HepG2 (cell line): Measurements from ENCODE around the gene ATP5MC2. TPM values are rescaled to one million over a fixed set of nuclear protein-coding genes. Genes with fewer than 3 reads are reported as not detected.

Source experiments
- EP300 ChIP-seq, 3 experiments: sonication (generic) in 1 of 3; formaldehyde crosslinking in 1 of 3; IDR thresholded peaks; 2 replicates each; pipeline versions ENCODE4 v1.5.1 to v1.6.1; 2011 to 2020; ENCODE audit warnings: low read depth in 2 of 3, low read length in 2 of 3, borderline replicate concordance in 1 of 3, improper control_type of control experiment in 1 of 3, mild to moderate bottlenecking in 1 of 3, missing genetic modification reagents in 1 of 3, moderate library complexity in 1 of 3
- FIP1L1 ChIP-seq: fragments of 200-400 bp; formaldehyde crosslinking; IDR thresholded peaks from 2 replicates; pipeline ENCODE4 v1.6.1; 2018; ENCODE audit warnings: low read depth, mild to moderate bottlenecking, low read length, moderate library complexity, borderline replicate concordance; ENCODE audit not compliant: insufficient read depth
- HBP1 ChIP-seq: IDR thresholded peaks from 2 replicates; pipeline ENCODE4 v1.6.1; 2016; ENCODE audit warnings: low read depth, control low read depth
- KDM2A ChIP-seq: sonication (generic); formaldehyde crosslinking; IDR thresholded peaks from 2 replicates; pipeline ENCODE4 v1.4.0; 2020; ENCODE audit warnings: low read depth, missing genetic modification reagents, borderline replicate concordance
- NCOA2 ChIP-seq: sonication (generic); formaldehyde crosslinking; IDR thresholded peaks from 2 replicates; pipeline ENCODE4 v1.8.0; 2022; ENCODE audit warnings: inconsistent platforms
- NR2F6 ChIP-seq, 2 experiments: IDR thresholded peaks; 2 replicates each; pipeline ENCODE4 v1.6.1; 2016; ENCODE audit warnings: antibody characterized with exemption in 1 of 2, mild to moderate bottlenecking in 1 of 2
- ONECUT2 ChIP-seq: sonication (generic); formaldehyde crosslinking; IDR thresholded peaks from 2 replicates; pipeline ENCODE4 v1.4.0; 2020; ENCODE audit warnings: missing genetic modification reagents
- PAF1 ChIP-seq: IDR thresholded peaks from 2 replicates; pipeline ENCODE4 v1.6.1; 2016; ENCODE audit warnings: missing genetic modification reagents, missing compliant biosample characterization
- PHF20 ChIP-seq: sonication (generic); formaldehyde crosslinking; IDR thresholded peaks from 2 replicates; pipeline ENCODE4 v1.5.0; 2020; ENCODE audit warnings: mild to moderate bottlenecking, missing genetic modification reagents
- PLRG1 ChIP-seq: fragments of 450-650 bp; conservative IDR thresholded peaks from 2 replicates; pipeline ENCODE4 v1.6.1; 2016
- SMAD9 ChIP-seq: sonication (generic); formaldehyde crosslinking; IDR thresholded peaks from 2 replicates; pipeline ENCODE4 v1.5.1; 2020; ENCODE audit warnings: mild to moderate bottlenecking, missing genetic modification reagents
- SMC3 ChIP-seq: IDR thresholded peaks from 2 replicates; pipeline ENCODE4 v1.6.1; 2011; ENCODE audit warnings: low read length, improper control_type of control experiment
- SP140L ChIP-seq: sonication (generic); formaldehyde crosslinking; IDR thresholded peaks from 2 replicates; pipeline ENCODE4 v1.4.0; 2020; ENCODE audit warnings: missing genetic modification reagents, borderline replicate concordance
- SSRP1 ChIP-seq: IDR thresholded peaks from 2 replicates; pipeline ENCODE4 v1.6.1; 2016; ENCODE audit warnings: control low read depth
- TCF7 ChIP-seq: sonication (generic); IDR thresholded peaks from 2 replicates; pipeline ENCODE4 v1.6.1; 2016; ENCODE audit warnings: antibody characterized with exemption, low read depth
- TRIM24 ChIP-seq: sonication (generic); formaldehyde crosslinking; IDR thresholded peaks from 2 replicates; pipeline ENCODE4 v1.8.0; 2022; ENCODE audit warnings: mild to moderate bottlenecking, missing genetic modification reagents
- ZFP1 ChIP-seq: IDR thresholded peaks from 2 replicates; pipeline ENCODE4 v1.6.1; 2016
- ZFP62 ChIP-seq: sonication (generic); formaldehyde crosslinking; IDR thresholded peaks from 2 replicates; pipeline ENCODE4 v1.4.0; 2020; ENCODE audit warnings: missing genetic modification reagents
- ZNF10 ChIP-seq: sonication (generic); formaldehyde crosslinking; IDR thresholded peaks from 2 replicates; pipeline ENCODE4 v1.4.0; 2020; ENCODE audit warnings: mild to moderate bottlenecking, low read depth, missing genetic modification reagents, borderline replicate concordance
- ZNF331 ChIP-seq: sonication (generic); formaldehyde crosslinking; IDR thresholded peaks from 2 replicates; pipeline ENCODE4 v1.4.0; 2020; ENCODE audit warnings: missing genetic modification reagents
- ZNF446 ChIP-seq: sonication (generic); formaldehyde crosslinking; IDR thresholded peaks from 2 replicates; pipeline ENCODE4 v1.5.0; 2020; ENCODE audit warnings: mild to moderate bottlenecking, missing genetic modification reagents
- polyA plus RNA-seq, 8 experiments: library from polyadenylated mRNA; depleted of rRNA in 3 of 8; stranded (reverse) in 7 of 8; unstranded in 1 of 8; fragments of >200 nt; fragmentation: Illumina TruSeq in 4 of 8; extraction: Trizol in 4 of 8; gene quantifications; 2 replicates each; pipeline versions ENCODE4 v1.2.1 to v1.2.3, GENCODE V29; 2011 to 2016; ENCODE audit warnings: low read depth in 4 of 8, missing spikeins in 1 of 8, mixed read lengths in 1 of 8; ENCODE audit not compliant: insufficient read depth in 1 of 8
- total RNA-seq, 5 experiments: library from RNA; depleted of rRNA; stranded (reverse); fragments of >200 nt; fragmentation: Illumina TruSeq; extraction: Trizol; gene quantifications; 2 replicates each; pipeline ENCODE4 v1.2.3, GENCODE V29; 2016; ENCODE audit warnings: low read depth in 1 of 5
- TF ChIP-seq, protein P1 (sequence below): sonication (generic); formaldehyde crosslinking; conservative IDR thresholded peaks from 2 replicates; pipeline ENCODE4 v1.4.0; 2020; ENCODE audit warnings: mild to moderate bottlenecking, missing genetic modification reagents, moderate library complexity
- TF ChIP-seq, protein P2 (sequence below): fragments of 450-650 bp; IDR thresholded peaks from 2 replicates; pipeline ENCODE4 v1.6.1; 2017
- TF ChIP-seq, protein P3 (sequence below): sonication (generic); formaldehyde crosslinking; IDR thresholded peaks from 2 replicates; pipeline ENCODE4 v1.8.0; 2022; ENCODE audit warnings: mild to moderate bottlenecking, missing genetic modification reagents, moderate library complexity

The ATP5MC2 gene
- total and polyA plus RNA-seq, 2 of the 13 experiments (the other 11 are each of a cell fraction or from before 2014, with no cell fraction given): 230 to 257 TPM

- TF ChIP-seq SSRP1 (peak; percentile 66; the same call in 1 of the 2 replicates), SP140L (0 out of 2 replicates have a peak, but pooled peaks have one; percentile 34), PLRG1 (no peak), TRIM24 (no peak), SMC3 (0 out of 2 replicates have a peak, but pooled peaks have one; percentile 21), KDM2A (CRISPR knock-in tag) (0 out of 2 replicates have a peak, but pooled peaks have one; percentile 37), ZNF446 (no peak), NCOA2 (CRISPR knock-in tag) (peak; percentile 31; the same call in 1 of the 2 replicates), EP300 (IDR thresholded peaks at IDR 0.05; ENCODE audit: low read depth in 2 of 2, low read length in 2 of 2) (peak in 1 of 2 experiments; percentile 67; a peak in 1 of 4 replicates), EP300 (CRISPR knock-in tag; IDR thresholded peaks at IDR 0.05; ENCODE audit: borderline replicate concordance) (no peak), ZNF331 (CRISPR knock-in tag) (peak; percentile 85), SMAD9 (no peak), ONECUT2 (CRISPR knock-in tag) (no peak; the same call in 1 of the 2 replicates), PHF20 (CRISPR knock-in tag) (no peak), PAF1 (no peak), NR2F6 (IDR thresholded peaks at IDR 0.05) (no peak), NR2F6 (CRISPR knock-in tag; IDR thresholded peaks at IDR 0.05) (peak; percentile 53; the same call in 1 of the 2 replicates), TCF7 (no peak), ZNF10 (CRISPR knock-in tag) (no peak), ZFP1 (0 out of 2 replicates have a peak, but pooled peaks have one; percentile 25), HBP1 (CRISPR knock-in tag) (0 out of 2 replicates have a peak, but pooled peaks have one; percentile 26), FIP1L1 (no peak), ZFP62 (CRISPR knock-in tag) (no peak)
- TF ChIP-seq, protein P1, sequence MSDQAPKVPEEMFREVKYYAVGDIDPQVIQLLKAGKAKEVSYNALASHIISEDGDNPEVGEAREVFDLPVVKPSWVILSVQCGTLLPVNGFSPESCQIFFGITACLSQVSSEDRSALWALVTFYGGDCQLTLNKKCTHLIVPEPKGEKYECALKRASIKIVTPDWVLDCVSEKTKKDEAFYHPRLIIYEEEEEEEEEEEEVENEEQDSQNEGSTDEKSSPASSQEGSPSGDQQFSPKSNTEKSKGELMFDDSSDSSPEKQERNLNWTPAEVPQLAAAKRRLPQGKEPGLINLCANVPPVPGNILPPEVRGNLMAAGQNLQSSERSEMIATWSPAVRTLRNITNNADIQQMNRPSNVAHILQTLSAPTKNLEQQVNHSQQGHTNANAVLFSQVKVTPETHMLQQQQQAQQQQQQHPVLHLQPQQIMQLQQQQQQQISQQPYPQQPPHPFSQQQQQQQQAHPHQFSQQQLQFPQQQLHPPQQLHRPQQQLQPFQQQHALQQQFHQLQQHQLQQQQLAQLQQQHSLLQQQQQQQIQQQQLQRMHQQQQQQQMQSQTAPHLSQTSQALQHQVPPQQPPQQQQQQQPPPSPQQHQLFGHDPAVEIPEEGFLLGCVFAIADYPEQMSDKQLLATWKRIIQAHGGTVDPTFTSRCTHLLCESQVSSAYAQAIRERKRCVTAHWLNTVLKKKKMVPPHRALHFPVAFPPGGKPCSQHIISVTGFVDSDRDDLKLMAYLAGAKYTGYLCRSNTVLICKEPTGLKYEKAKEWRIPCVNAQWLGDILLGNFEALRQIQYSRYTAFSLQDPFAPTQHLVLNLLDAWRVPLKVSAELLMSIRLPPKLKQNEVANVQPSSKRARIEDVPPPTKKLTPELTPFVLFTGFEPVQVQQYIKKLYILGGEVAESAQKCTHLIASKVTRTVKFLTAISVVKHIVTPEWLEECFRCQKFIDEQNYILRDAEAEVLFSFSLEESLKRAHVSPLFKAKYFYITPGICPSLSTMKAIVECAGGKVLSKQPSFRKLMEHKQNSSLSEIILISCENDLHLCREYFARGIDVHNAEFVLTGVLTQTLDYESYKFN (CRISPR knock-in tag): peak; percentile 90
- TF ChIP-seq, protein P2, sequence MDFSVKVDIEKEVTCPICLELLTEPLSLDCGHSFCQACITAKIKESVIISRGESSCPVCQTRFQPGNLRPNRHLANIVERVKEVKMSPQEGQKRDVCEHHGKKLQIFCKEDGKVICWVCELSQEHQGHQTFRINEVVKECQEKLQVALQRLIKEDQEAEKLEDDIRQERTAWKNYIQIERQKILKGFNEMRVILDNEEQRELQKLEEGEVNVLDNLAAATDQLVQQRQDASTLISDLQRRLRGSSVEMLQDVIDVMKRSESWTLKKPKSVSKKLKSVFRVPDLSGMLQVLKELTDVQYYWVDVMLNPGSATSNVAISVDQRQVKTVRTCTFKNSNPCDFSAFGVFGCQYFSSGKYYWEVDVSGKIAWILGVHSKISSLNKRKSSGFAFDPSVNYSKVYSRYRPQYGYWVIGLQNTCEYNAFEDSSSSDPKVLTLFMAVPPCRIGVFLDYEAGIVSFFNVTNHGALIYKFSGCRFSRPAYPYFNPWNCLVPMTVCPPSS: no peak
- TF ChIP-seq, protein P3, sequence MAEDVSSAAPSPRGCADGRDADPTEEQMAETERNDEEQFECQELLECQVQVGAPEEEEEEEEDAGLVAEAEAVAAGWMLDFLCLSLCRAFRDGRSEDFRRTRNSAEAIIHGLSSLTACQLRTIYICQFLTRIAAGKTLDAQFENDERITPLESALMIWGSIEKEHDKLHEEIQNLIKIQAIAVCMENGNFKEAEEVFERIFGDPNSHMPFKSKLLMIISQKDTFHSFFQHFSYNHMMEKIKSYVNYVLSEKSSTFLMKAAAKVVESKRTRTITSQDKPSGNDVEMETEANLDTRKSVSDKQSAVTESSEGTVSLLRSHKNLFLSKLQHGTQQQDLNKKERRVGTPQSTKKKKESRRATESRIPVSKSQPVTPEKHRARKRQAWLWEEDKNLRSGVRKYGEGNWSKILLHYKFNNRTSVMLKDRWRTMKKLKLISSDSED: no peak
These were observed 16.8 kb downstream of the ATP5MC2 start (continued) for GRCh38 chr12:53659011-53659551.
